GM18499 (cell line): ENCODE measurements around the gene ANKRD45.
"Not testable (repeated sequence)": the region's sequence is repeated elsewhere in the genome, so short reads cannot be mapped to it uniquely, and the experiment has no call there.

Experiments used
- ATAC-seq: cut with Tn5 transposase; IDR thresholded peaks from one replicate; pipeline ENCODE4 v1.9.1; 2021; ENCODE audit warnings: moderate number of reproducible peaks; ENCODE audit not compliant: insufficient read depth, unreplicated experiment

ANKRD45 gene

DNA sequence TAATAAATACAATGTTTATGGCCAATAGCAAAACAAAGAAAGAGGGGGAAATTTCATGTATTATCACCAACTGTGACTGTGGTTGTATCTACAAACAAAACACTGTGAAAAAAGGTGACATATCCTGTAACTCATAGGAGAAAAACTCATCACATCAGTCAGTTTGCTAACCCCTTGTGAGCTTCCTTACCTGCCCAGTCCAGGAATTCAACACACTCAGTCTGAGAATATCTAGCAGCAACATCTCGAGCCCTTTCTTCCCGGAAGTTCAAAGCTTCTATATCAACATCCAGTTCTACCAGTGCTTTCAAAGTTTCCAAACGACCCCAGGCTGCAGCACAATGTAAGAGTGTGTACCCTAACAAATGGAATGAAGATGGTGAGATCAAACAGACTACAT, 23.0 kb downstream of the ANKRD45 start:
- no peak for ATAC-seq

DNA sequence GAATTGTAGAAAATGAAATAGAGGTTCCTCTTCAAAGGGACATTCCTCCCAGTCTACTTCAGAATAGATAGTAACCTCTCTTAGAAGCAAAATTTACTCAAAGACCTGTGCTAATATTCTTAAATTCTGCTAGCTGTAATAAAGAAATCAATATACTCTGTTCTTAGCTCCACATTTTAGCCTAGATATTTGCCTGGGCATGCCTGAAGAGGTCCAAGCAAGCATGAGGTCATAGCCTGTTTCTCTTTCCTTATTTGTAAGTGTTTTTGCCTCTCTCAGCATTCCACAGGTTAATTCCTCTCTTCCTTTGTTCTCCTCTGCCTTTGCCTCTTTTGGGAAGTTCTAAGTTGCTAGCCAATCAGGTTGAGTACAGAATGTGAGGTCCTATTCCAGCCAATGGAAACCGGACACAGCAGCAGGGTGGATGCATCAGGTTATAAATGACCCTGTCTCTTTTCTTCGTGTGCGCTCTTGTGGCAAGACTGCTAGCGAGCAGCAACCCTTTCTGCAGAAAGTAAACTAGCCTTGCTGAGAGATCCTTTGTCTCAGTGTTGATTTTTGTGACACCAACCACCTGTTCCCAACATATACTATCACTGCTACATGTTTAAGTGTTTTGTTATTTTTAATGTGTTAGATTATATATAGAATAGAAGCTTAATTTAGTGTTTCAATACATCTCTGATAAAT, 27.1 kb downstream of the ANKRD45 start:
- not testable (repeated sequence) for ATAC-seq

GRCh38 chr1:173639102-173639501, 30.5 kb downstream of the ANKRD45 start:
- no peak for ATAC-seq

DNA sequence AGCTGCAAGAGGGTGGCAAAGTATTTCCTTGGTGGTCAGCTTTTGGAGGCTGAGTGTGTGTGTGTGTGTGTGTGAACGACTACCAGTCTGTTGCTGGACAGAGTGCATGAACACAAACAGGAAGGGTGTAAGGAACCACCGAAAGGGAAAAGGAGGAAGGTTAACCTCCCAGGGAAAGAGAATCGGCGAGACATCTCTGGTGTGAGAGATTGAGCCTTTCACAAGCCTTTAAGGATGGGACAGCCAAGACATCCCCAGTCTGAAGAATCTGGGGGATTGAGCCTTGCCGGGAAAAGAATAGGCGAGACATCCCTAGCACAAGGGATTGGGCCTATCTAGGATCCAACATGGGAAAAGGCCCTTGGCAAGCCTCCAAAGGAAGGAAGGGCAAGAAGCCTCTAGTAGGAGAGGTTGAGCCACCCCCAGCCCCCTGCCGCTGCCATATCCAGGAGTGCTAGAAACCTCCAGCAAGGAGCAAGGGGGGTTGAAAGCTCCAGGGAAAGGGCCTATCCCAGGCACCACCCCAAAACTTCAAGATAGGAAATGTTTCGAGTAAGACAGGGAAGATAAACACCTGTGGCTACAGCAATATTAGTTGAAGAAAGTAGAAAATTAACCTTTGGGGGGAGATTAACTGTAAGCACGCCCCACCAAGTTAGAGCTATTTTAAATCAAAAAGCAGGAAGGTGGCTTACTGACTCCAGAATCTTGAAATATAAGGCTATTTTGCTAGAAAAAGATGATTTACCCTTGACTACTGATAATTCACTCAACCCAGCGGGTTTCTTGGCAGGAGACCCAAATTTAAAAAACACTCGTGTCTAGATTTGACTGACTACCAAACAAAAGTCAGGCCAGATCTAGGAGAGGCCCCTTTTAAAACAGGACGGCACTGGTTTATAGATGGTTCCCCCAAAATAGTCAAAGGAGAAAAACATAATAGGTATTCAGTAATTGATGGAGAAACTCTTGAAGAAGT, 31.3 kb downstream of the ANKRD45 start:
- ATAC-seq = no peak

DNA sequence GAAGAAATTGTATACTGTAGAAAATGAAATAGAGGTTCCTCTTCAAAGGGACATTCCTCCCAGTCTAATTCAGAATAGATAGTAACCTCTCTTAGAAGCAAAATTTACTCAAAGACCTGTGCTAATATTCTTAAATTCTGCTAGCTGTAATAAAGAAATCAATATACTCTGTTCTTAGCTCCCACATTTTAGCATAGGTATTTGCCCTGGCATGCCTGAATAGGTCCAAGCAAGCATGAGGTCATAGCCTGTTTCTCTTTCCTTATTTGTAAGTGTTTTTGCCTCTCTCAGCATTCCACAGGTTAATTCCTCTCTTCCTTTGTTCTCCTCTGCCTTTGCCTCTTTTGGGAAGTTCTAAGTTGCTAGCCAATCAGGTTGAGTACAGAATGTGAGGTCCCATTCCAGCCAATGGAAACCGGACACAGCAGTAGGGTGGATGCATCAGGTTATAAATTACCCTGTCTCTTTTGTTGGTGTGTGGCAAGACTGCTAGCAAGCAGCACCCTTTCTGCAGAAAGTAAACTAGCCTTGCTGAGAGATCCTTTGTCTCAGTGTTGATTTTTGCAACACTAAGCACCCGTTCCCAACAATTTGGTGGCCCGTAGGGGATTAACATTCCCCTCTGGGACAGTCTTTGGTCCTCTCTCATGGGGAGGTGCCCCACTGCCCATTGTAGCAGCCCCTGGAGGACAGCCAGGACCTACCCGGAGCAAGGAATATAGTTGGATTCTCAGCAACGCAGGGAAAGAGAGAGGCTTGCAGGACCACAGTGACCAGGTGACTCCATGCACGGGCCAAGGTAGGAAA, 32.2 kb downstream of the ANKRD45 start:
- ATAC-seq = not testable (repeated sequence)

- ATAC-seq = no peak
These were observed 34.5 kb downstream of the ANKRD45 start, which contains the start of gene TEX50 for GRCh38 chr1:173635116-173635515. TSS of gene TEX50 (plus strand) at chr1:173635338. CDS start at chr1:173635522, 184 bp downstream.

GRCh38 chr1:173628888-173629287, 40.8 kb downstream of the ANKRD45 start:
- no peak for ATAC-seq

- ATAC-seq = no peak
These were observed 42.4 kb downstream of the ANKRD45 start for GRCh38 chr1:173627269-173627668.

GRCh38 chr1:173616859-173617258, 52.8 kb downstream of the ANKRD45 start:
- ATAC-seq = no peak

DNA sequence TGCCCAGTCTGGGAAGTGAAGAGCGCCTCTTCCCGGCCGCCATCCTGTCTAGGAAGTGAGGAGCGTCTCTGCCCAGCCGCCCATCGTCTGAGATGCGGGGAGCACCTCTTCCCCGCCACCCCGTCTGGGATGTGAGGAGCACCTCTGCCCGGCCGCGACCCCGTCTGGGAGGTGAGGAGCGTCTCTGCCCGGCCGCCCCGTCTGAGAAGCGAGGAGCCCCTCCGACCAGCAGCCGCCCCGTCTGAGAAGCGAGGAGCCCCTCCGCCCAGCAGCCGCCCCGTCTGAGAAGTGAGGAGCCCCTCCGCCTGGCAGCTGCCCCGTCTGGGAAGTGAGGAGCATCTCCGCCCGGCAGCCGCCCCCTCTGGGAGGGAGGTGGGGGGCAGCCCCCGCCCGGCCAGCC, 56.6 kb downstream of the ANKRD45 start:
- not testable (repeated sequence) for ATAC-seq

GRCh38 chr1:173608503-173609216, 61.0 kb downstream of the ANKRD45 start:
- ATAC-seq = no peak

GRCh38 chr1:173603056-173603591, 66.5 kb downstream of the ANKRD45 start, which contains the start of gene SLC9C2:
TSS of gene SLC9C2 (minus strand) at chr1:173603072. CDS start at chr1:173601776, 1,296 bp downstream.
- no peak for ATAC-seq

DNA sequence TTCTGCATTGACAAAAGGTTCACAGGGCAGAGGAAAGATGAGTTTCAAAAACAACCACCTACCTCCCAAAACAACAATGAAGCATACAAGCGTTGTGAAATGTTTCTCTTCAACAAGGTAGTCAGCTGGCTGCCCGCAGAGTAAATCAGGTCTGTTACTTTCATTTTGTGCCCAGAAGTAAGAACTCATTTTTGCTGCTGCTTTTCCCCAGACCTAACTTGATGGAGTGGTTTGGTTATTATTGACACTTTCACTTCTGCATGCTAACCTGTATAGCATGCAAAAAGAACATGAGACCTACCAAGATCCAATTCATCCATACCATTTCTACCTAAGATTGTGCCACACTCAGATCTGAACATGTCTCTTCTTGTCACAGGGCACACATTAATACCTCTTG, 68.1 kb downstream of the ANKRD45 start:
- ATAC-seq = peak; percentile 77

- ATAC-seq = no peak
These were observed 73.4 kb downstream of the ANKRD45 start for GRCh38 chr1:173596097-173596825.

DNA sequence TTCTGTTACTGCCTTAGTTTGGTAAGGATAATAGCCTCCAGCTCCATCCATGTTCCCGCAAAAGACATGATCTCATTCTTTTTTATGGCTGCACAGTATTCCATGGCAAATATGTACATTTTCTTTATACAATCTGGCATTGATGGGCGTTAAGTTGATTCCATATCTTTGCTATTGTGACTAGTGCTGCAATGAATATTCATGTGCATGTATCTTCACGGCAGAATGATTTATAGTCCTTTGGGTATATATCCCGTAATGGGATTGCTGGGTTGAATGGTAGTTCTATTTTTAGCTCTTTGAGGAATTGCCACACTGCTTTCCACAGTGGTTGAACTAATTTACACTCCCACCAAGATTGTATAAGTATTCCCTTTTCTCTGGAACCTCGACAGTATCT, 78.5 kb downstream of the ANKRD45 start:
- not testable (repeated sequence) for ATAC-seq

- ATAC-seq = no peak
These were observed 79.1 kb downstream of the ANKRD45 start for GRCh38 chr1:173590557-173590956.

DNA sequence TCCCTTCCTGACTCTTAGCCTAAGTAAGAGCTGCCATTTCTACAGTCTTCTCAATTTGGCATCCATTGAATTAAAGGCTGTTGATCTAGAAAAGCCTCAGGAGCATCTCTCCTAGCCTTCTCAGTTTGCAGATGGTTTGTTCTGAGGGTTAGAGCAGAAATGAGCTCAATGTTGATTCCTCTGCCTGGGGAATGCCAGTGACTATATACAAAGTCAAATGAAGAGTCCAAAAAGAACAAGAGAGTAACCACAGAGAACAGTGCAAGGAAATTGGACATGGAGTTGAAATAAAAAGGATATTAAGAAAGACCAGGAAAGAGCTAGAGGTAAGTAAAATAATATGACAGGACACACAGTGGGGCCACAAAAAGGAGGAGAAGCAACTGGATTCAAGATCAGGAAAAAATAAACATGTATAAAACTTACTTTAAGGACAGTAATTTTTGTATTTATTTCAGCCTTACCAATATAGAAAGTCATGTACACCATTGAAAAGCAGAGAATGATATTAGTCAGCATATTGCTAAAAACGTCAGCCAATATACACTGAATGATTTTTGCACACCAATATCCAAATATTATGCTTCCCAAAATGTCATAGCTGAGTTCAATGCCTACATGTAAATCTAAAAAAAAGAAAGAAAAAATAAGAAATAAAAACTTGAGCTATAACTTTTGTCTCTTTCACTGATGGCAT, 88.1 kb downstream of the ANKRD45 start:
- ATAC-seq = no peak

- ATAC-seq = no peak
These were observed 89.0 kb downstream of the ANKRD45 start for GRCh38 chr1:173580658-173581057.
